Glutamatergic neuron (in vitro differentiated cells): ENCODE data around the gene KCNMA1. TPM values are rescaled to one million over a fixed set of nuclear protein-coding genes. Genes with fewer than 3 reads are reported as not detected.

Source experiments
- DNase-seq: peaks from one replicate; pipeline ENCODE4 v3.0.0; 2022
- H3K27ac Mint-ChIP-seq: one replicate; pipeline ENCODE4 v1.8.0; 2020; ENCODE audit warnings: mild to moderate bottlenecking, mixed read lengths, inconsistent platforms; ENCODE audit not compliant: unreplicated experiment
- H3K27me3 Mint-ChIP-seq: one replicate; pipeline ENCODE4 v1.8.0; 2020; ENCODE audit warnings: mild to moderate bottlenecking, moderate library complexity, mixed read lengths, inconsistent platforms; ENCODE audit not compliant: unreplicated experiment
- H3K36me3 Mint-ChIP-seq: one replicate; pipeline ENCODE4 v1.8.0; 2020; ENCODE audit warnings: mild to moderate bottlenecking, mixed read lengths, inconsistent platforms; ENCODE audit not compliant: unreplicated experiment
- H3K4me1 Mint-ChIP-seq: one replicate; pipeline ENCODE4 v1.8.0; 2020; ENCODE audit warnings: mild to moderate bottlenecking, low read depth, mixed read lengths, inconsistent platforms; ENCODE audit not compliant: unreplicated experiment
- H3K4me3 Mint-ChIP-seq: one replicate; pipeline ENCODE4 v1.8.0; 2020; ENCODE audit warnings: mild to moderate bottlenecking, mixed read lengths, inconsistent platforms; ENCODE audit not compliant: unreplicated experiment
- H3K9me3 Mint-ChIP-seq: one replicate; pipeline ENCODE4 v1.8.0; 2020; ENCODE audit warnings: mild to moderate bottlenecking, moderate library complexity, mixed read lengths, inconsistent platforms; ENCODE audit not compliant: unreplicated experiment
- total RNA-seq: library from RNA; stranded (reverse); fragmentation: NEBNext Ultra II Directional; extraction: Animal tissue kit (Norgen Biotek cat#: 25700); gene quantifications from one replicate; pipeline ENCODE4 v1.2.1, GENCODE V29; 2021; ENCODE audit not compliant: unreplicated experiment
- TF ChIP-seq, protein P1 (sequence below): fragments of 200-600 bp; sonication (generic); IDR thresholded peaks from one replicate; pipeline ENCODE4 v1.5.0; 2021; ENCODE audit not compliant: partially characterized antibody, unreplicated experiment

Gene KCNMA1
- total RNA-seq, 1 donor from 2014 or later = 3.2 TPM

DNA sequence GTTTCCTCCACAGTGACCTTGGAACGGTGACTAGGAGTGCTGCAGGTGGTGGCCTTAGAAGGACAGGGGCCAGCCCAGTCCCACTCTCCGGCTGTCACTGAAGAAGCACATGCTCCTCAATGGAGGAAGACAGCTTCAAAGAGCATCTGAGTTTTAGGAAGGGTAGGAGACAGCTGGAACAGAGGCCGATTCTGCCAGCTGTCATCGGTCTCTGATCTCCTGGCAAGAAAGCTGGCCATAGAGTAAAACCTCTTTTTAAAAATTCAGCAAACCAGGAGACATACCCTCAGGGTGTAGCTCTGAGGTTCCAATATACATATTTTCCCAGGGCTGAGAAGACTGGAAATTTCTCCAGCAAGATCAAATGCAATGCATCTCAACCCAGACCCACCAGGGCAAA is 55.9 kb downstream of the KCNMA1 start:
- Mint-ChIP-seq H3K4me3 (no peak overlapping the region), H3K9me3 (no peaks in the 10 kb centered on the region), H3K27me3 (peaks cover 5% of the 10 kb centered on the region), H3K36me3 (no peaks in the 10 kb centered on the region), H3K4me1 (no peaks in the 10 kb centered on the region), H3K27ac (no peak overlapping the region)
- TF ChIP-seq, protein P1, sequence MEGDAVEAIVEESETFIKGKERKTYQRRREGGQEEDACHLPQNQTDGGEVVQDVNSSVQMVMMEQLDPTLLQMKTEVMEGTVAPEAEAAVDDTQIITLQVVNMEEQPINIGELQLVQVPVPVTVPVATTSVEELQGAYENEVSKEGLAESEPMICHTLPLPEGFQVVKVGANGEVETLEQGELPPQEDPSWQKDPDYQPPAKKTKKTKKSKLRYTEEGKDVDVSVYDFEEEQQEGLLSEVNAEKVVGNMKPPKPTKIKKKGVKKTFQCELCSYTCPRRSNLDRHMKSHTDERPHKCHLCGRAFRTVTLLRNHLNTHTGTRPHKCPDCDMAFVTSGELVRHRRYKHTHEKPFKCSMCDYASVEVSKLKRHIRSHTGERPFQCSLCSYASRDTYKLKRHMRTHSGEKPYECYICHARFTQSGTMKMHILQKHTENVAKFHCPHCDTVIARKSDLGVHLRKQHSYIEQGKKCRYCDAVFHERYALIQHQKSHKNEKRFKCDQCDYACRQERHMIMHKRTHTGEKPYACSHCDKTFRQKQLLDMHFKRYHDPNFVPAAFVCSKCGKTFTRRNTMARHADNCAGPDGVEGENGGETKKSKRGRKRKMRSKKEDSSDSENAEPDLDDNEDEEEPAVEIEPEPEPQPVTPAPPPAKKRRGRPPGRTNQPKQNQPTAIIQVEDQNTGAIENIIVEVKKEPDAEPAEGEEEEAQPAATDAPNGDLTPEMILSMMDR = no peak
- DNase-seq = no peak

DNA sequence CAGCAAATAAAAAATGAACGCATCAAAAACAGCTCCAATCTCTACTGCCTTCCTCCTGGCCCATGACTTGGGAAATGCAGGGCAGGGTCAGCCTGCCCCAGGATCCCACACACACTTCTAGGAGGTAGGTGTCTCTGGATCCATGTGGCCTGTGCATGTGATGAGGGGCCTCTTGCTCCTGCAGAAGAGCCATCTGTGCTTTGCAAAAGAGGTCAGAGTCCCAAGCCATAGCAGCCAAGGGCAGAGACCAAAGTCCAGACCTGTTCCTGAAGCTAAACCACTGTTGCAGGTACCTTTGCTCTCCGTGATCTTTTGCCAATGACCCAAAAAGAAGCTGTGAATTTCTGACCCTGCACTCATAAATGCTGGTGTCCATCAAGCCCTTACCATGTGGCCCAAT is 57.1 kb downstream of the KCNMA1 start:
- Mint-ChIP-seq H3K4me1 (no peaks in the 10 kb centered on the region), H3K4me3 (no peak overlapping the region), H3K27me3 (peaks cover 8% of the 10 kb centered on the region), H3K9me3 (peaks cover 4% of the 10 kb centered on the region), H3K36me3 (no peaks in the 10 kb centered on the region), H3K27ac (no peak overlapping the region)
- TF ChIP-seq, protein P1 = no peak
- no peak for DNase-seq

DNA sequence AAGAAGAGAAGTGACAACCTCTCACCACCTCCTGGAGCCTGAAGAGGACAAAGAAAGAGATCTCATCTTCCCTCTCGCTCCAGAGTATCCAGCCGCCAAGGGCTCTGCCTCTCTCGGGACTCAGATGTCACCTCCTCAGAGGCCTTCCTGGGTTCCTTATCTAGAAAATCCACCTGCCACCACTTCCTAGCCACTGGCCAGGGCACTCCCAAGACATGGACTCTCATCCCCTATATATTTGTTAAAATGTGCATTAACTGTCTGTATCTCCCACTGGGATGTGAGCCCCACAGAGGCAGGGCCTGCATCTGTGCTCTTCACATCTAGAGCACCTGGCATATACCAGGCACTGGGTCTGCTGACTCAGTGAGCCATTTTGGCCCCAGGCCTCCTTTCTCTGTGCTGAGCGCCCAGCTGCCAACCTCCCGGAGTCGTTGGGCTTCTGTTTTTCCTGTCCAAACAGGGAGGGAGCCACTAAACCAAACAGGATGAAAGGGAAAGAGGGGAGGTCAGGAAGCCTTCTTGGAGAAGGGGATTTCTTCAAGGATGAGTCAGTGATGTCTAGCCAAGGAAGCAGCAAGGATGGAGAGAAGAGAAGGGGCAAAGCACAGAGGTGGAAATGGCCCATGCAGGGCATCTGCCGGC is 58.9 kb downstream of the KCNMA1 start:
- Mint-ChIP-seq H3K27me3 (peaks cover 8% of the 10 kb centered on the region), H3K4me3 (no peak overlapping the region), H3K9me3 (peaks cover 4% of the 10 kb centered on the region), H3K27ac (no peak overlapping the region), H3K4me1 (no peaks in the 10 kb centered on the region), H3K36me3 (no peaks in the 10 kb centered on the region)
- no peak for DNase-seq
- TF ChIP-seq, protein P1 = no peak

DNA sequence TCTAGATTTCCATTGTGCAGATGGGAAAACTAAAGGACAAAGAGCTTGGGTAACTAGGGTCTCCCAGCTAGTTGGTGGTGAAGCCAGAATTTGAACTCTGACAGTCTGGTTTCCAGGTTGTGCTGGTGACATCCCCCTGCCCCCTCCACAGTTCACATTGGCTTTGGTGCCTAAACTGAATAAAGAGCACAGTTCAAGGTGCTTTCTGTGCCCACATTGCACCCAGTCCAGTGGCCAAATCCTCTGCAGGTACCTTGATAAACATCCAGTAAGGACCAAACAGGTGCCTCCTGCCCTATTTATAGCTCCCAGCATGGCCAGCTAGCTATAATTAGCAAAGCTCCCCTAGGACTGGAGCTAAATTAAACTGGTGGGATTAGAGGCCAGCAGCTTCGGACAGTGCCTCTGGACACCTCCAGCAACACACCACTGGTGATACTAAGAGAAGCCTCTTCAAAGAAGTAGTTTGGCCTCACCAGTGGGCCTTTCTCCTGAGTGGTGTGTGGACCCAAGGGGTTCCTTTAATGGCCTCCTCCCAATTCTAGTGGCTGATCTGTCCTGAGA is 59.9 kb downstream of the KCNMA1 start:
- H3K27me3 Mint-ChIP-seq = peaks cover 8% of the 10 kb centered on the region
- H3K4me1 Mint-ChIP-seq = no peaks in the 10 kb centered on the region
- no peak overlapping the region for H3K27ac Mint-ChIP-seq
- no peaks in the 10 kb centered on the region for H3K36me3 Mint-ChIP-seq
- DNase-seq = no peak
- TF ChIP-seq, protein P1 = no peak
- no peak overlapping the region for H3K4me3 Mint-ChIP-seq
- H3K9me3 Mint-ChIP-seq = peaks cover 4% of the 10 kb centered on the region

DNA sequence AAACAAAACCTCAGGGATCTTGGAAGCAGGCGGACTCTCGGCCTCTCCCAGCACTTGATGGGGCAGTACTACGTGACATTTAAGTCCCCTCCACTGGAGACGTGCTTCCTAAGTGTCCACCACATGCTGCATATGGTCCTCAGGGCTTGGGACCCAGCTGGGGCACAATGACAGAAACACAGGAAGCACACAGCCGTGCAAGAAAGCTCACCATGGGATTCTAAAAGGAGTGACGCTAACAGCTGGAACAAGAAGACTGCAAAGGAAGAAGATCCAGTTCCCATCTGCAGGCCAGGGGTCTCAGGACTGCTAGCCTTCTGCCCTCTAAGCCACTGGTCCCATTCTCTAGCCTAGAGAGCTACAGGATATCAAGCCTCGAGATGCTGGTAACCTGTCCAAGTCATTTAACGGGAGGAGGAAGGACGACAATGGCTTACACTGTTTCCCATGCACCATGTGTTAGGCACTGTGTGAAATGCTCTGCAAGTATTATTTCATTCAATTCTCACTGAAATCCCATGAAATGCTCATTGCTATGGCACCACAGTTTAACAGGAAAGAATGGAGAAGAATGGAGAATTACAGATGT is 61.1 kb downstream of the KCNMA1 start:
- Mint-ChIP-seq H3K9me3 (peaks cover 4% of the 10 kb centered on the region), H3K36me3 (no peaks in the 10 kb centered on the region), H3K27ac (peak overlapping the region; percentile 17), H3K27me3 (peaks cover 8% of the 10 kb centered on the region), H3K4me3 (no peak overlapping the region), H3K4me1 (no peaks in the 10 kb centered on the region)
- DNase-seq = no peak
- TF ChIP-seq, protein P1 = no peak
